Fibroblast of skin of right biceps (primary cell): ENCODE measurements around the gene WDR20.

Experiments
- DNase-seq: peaks from one replicate; pipeline ENCODE4 v3.0.0-alpha.2; 2013

Gene WDR20

DNA sequence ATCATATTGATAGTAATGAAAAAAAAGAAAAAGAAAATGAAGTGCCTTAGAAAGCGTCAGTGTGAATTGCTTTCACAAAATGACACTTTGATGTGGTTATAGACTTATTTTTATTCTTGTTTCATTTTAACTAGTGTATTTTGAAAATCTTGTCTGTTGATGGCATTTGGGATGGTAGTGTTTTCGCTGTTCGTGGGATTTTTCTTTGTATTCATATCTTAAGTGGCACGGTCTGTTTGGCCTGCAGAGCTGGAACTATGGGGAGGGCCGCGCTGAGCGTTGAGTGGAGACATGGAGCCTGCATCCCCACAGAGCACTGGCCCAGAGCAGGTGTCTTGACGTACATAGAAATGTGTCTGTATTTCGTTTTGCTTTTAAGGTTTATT is 61.6 kb downstream of the WDR20 start:
- no peak for DNase-seq

DNA sequence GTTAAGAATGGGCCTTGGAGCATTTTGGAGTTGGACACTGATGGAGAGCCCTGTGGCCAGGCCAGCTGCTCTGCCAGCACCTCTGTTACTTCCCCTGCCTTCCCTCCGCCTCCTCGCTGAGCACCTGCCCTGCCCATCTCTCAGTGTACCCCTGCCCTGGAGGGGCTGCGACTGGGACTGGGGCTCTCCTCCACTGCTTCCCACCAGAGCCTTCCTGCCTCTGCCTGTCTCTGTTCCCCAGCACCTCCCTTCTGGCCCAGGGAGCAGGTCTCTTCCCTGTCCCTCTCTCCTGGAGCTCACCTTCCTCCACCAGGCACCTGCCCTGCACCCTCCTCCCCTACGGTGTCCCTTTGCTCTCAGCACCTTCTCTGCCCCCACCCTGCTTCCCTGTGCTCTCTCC is 62.1 kb downstream of the WDR20 start:
- DNase-seq: no peak

DNA sequence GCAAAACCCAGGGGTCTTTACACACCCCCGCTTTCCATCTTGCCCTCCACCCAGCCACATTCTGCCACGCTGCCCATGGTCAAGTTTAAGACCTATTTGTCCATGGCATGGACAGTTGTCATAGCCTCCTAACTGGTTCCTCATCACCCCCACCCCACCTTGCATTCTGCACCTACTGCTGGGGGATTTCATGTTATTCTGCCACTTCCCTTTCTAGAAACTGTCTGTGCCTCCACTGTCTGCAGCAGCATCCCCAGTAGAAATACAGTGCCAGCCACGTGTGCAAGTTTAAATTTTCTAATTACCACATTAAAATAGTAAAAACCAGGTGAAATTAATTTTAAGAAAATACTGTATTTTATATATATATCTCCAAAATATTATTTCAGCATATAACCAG is 63.2 kb downstream of the WDR20 start:
- DNase-seq: no peak

DNA sequence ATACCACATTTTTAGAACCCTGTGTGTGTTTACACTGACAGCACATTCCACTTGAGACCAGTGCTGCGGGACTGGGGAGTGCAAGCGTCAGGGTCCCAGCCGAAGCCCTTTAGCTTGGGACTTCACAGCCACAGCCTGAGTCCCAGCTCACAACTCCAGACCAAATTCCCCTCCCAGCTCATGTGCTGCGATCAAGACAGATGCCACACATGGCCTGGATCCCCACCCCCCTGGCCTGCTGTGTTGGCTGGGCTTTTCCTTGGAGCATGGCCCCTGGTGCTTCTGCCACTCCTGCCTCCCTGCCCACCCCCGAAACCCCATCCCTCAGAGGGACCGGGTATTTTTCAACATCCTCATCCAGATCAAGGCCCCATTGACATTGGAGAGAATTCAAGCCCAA is 63.7 kb downstream of the WDR20 start:
- DNase-seq: no peak

DNA sequence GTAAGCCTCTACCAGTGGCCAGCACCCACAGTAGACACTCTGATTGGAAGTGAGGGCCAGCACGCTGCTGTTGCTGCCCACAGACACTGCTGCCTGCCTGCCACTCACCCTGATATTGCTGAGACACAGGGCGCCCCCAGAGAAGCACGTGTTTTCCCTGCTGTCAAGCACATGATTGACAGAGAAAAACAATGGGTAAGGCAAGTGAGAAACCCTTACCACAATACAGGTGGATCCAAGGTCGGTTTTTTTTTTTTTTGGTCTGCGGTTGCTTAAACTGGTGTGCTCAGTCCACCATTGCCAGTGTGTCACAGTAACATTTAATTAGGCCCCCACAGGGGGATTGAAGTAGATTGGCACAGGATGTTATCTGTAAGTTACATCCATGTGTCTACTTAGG is 65.9 kb downstream of the WDR20 start:
- no peak for DNase-seq

DNA sequence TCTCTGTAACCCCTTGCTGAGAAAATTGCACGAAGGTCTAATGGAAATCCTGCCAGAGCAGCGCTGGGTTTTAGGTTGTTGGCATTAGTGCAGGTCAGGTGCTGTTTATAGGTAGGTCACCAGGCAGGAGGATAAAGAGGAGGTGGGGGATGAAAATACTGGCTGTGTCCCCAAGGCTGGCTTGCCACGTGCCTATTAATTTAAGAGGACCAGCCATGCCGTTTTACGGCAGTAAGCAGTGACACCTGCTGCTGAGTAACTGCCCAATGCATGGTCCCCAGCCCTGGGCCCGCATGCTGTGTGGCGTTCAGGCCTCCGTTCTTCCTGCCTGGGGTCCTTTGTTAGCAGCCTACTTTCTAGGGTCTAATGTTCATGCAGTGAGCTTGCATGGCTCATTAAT is 67.2 kb downstream of the WDR20 start:
- DNase-seq: no peak

DNA sequence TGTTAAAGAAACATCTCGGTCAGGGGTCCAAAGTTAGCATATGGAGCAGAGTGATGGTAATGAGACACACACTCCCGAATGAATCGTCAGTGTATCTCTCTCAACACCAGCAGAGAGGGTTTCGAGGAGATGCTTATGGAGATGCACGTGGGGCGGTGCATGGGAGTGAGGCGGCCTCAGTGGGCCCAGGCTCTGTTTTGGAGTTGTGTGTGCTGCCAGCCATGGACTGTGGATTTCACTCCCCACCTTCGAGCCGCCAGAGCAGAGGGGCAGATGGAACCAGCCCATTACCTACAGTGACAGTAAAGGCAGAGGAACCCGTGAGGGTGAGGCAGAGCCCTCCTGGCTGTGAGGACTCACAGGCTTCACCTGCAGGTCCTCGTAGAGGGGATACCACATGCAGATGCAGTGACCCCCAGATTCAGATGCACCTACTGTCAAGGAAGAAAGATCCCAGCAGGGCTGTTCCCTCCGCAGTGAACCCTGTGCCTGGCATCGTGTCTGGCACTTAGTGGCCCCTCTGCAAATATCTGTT is 68.2 kb downstream of the WDR20 start:
- DNase-seq: no peak

DNA sequence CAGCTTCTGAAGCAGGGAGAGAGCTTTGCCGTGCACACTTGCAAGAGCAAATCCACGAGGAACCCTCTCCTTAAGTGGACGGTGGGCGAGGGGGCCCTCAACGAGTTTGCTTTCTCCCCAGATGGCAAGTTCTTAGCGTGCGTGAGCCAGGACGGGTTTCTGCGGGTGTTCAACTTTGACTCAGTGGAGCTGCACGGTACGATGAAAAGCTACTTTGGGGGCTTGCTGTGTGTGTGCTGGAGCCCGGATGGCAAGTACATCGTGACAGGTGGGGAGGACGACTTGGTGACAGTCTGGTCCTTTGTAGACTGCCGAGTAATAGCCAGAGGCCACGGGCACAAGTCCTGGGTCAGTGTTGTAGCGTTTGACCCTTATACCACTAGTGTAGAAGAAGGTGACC is 69.0 kb downstream of the WDR20 start:
- no peak for DNase-seq

DNA sequence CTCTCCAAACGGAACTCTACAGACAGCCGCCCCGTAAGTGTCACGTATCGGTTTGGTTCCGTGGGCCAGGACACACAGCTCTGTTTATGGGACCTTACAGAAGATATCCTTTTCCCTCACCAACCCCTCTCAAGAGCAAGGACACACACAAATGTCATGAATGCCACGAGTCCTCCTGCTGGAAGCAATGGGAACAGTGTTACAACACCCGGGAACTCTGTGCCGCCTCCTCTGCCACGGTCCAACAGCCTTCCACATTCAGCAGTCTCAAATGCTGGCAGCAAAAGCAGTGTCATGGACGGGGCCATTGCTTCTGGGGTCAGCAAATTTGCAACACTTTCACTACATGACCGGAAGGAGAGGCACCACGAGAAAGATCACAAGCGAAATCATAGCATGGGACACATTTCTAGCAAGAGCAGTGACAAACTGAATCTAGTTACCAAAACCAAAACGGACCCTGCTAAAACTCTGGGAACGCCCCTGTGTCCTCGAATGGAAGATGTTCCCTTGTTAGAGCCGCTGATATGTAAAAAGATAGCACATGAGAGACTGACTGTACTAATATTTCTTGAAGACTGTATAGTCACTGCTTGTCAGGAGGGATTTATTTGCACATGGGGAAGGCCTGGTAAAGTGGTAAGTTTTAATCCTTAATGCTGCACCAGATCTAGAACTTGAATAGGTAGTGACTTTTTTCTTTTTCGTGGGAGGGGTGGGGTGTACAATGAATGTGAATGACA is 69.7 kb downstream of the WDR20 start:
- DNase-seq: peak; percentile 21

DNA sequence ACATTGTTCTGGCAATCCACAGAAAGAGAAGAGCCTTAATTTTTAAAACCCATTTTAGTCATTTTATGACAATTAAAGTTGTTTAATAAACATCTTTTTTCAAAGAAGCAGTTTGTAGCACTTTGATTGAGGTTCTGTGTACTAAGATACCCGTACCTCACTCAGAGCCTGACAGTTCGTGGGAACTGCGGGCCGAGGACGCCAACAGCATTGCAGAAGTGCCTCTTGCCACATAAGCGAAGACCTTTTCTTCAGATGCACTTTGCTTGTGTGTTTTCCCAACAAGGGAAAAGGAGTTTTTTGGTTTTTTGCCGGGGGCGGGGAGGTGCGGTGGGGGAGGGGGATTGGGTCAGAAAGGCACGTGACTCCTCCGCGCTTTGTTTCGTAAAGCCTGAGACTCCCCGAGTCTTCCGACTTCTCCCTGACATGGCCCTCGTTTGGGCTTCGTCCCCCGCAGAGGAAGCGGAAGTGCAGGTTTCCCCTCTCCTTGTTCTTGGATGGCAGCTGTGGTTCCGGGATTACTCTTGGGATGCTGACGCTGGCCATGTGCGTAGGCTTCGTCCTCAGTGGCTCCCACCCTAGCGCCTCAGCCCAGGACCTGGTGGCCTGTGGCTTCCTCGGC is 70.8 kb downstream of the WDR20 start:
- no peak for DNase-seq

DNA sequence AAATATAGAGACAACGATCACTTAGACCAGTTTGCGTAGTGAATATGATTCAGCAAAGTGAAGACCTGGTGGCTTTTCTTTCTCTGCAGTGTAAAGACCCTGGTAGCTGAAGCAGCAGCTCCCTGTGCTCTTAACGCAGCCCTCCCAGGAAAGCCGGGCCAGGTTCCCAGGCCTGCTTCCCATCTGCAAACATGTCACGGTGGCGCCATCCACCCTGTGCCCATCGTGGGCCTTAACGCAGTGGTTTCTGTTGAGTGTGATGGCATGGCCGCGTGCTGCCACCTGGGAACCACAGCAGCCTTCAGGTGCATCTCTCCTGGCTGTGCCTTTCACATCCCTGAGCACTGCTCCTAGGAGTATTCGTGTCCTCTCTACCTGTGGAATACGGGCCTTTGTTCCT is 71.5 kb downstream of the WDR20 start:
- DNase-seq: no peak

DNA sequence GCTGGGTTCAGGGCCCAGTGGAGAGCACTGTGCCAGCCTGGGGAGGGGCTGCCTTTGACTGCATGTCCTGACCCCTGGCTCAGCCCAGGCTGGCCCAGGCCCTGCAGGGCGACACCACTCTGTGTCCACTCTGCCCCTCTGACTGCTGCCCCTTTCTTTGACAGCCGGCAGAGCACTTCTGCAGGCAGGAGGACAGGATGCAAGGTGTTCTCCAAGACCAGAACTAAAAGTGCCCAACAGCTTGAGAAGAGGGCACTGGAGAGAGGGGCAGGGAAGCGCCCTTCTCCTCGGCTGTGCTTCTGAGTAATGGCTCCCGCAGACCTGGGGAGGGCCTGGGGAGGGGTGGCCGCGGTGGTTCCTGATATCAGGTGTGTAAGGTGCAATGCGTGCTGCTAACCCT is 72.7 kb downstream of the WDR20 start:
- no peak for DNase-seq

DNA sequence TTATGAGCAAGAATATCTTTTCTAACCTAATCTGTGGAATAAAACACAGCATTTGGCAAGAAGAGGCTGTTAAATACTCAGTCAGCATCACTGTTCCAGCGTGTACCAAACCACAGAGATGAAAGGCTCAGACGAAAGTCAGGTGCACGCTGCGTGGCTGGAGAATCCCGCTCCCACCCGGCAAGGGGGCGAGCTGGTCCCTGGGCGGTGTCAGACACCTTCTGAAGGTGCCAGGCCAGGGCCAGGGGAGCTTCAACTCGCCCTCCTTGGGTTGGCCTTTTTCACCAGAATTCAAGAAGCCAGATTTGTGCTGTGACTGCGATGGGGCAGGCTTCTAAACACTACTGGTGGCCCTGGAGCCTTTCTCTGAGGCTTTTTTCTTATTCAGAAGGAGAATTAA is 73.1 kb downstream of the WDR20 start:
- no peak for DNase-seq

DNA sequence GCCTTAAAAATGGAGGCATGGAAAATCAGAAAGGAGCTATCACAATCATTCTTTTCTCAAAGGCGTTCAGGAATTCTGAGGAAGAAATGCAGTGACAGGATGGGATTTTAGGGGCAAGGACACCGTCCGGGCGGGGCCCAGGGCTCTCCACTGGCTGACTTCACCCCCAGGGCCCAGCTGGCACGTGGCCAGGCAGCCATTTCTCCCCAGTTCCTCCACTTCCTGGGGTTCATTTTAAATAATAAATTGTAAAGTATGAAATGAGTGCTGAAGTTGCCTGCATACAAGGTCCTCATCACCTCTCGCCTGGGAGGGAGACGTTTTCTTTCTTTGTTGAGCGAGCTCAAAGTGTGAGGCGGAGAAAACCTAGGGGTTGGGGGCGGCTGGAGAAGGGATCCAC is 73.8 kb downstream of the WDR20 start:
- no peak for DNase-seq

DNA sequence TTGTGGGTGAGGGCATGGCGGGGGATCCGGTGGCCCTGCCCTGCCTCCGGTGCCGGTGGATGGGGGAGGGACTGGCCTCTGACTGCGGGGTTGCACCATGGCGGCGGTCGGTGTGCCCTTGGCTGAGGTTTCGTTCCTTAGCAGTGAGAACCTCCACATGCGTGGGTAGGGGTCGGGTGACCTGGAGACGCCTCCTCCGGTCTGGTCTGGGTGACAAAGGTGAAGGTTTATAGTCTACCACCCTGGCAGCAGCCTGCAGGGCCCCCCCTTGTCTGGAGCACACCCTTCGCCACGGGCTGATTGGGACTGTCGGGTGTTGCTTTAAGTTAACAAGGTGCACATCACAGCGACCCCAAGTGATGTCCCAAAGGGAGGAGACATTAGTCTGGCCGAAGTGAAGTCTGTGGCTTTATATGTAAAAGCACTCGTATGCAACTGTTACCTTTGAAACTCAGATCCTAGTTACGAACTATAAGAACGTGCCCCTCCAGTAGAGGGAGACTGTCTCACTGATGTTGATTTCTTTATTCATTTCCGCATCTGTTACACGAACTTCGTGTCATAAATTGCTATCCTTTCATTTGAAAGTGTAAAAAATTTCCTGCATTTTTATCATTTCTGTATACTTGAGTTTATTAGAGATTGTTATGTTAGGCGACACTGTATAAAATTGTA is 74.4 kb downstream of the WDR20 start:
- no peak for DNase-seq

DNA sequence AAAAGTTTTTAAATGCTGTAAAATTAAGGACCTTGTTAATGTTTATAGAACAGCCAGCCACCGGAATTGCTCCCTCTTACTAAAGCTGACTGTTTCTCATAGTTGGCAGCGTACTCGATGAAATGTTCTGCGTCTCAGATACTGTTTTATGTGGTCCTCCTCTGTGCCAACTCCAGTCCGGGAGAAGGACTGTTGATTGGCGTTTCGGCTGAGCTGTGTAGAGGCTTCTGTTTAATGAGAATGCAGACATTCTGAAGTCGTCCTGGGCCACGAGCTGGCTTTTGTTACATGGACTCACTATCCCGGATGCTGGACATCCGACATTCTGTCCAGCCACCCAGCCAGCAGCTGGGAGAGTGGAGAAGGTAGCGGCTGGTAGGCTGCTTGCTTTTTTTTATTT is 75.4 kb downstream of the WDR20 start:
- no peak for DNase-seq

DNA sequence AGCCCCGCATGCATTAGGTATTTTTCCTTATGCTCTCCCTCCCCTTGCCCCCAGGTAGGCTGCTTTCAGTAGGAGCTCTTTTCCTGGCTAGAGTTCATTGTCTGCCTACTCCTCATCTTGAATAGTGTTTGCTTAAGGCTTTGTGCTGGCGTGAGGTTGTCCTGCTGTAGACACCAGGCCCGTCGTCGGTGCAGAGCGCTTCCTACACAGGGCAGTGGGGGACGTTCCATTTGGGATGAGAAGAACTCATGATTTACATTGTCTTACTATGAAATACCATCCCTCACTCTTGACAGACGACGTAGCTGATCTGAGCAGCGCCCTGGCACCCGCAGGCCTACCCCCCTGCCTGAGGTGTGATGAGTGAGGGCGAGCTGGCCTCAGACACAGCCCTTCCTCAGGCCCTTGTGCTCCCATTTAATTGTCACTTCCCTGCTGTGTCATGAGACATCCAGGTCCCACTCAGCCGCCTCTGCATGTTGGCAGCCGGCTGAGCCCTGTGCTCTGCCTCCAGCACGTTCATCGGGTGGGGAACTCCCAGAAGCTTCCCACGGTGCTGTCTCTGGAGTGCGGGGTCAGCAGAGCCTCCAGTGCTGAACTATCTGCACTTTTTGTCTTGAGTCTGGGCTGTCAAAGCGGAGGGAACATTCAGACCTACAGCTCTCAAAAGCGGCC is 76.0 kb downstream of the WDR20 start:
- DNase-seq: no peak

DNA sequence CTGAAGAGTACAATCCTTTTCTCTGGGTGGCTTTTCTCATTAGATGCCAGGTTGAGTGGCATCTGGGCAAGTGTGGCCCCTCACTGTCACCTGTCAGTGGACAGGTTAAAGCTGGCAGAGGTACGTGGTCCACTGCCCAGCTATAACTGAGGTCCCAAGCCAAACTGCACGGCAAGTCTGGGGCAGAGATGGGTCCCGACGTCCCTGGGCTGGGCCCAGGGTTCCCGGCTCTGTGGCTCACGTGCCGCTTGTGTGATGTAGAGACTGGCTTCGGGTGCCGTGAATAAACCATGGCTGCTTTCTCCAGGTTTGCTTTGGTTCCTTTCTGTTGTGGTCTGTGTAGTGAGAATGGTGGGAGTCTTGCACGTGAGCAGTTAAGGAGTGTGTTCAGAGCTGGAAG is 77.7 kb downstream of the WDR20 start:
- DNase-seq: no peak

DNA sequence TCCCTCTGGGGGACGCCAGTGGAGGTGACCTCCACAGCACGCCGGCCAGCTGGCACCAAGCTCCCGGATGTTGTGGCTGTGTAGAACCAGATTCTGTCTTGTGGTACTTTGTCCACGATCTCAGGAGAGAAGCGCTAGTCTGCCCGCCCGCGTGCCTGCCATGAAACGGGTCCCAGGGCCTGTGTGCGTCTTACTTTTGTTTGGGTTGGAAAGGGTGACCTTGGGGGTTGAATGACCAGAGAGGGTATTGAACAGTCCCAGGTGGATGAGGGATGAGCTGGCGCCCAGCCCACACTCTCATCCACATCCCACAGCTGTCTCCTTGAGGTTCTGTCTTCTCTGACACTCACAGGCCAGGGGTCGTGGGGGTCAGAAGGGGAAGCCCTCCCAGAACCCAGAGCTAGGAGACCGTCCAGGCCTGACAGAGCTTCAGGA is 78.3 kb downstream of the WDR20 start:
- DNase-seq: no peak

DNA sequence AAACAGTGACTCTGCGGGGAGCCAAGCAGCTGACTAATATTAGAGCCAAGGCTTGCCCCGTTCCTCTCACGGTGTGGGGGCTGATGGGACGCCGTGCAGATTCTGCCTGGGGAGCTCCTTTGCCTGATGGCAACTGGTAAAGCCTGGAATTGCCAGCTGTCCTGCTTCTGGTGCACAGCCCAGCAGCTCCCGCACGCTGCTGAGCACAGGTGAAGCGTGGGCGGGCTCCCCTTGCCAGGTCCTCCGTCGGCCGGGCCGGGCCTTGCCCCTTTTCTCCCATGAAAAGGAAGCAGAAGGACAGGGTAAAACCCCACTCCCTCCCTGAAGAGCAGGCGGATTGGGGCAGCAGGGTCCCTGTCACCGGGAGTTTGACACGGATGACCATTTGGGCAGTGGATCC is 79.0 kb downstream of the WDR20 start:
- no peak for DNase-seq

DNA sequence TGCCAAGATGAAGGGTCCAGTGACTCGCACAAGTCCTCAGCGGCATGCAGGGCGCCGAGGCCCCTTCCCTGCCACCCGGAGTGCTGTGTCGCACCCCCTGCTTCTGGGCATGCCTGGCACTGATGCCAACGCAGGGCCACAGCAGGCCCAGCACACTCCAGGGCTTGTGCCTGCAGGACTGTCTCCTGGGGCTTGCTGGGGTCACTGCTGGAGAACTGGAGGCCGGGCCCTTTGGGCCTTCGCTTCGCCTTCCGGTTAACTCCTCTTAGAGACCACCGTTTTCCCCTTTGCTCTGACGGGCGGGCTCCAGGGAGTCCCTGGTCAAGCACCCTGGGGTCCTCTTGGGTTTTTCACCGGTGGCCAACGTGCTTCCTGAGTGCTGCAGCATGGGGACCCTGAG is 79.6 kb downstream of the WDR20 start:
- DNase-seq: no peak

DNA sequence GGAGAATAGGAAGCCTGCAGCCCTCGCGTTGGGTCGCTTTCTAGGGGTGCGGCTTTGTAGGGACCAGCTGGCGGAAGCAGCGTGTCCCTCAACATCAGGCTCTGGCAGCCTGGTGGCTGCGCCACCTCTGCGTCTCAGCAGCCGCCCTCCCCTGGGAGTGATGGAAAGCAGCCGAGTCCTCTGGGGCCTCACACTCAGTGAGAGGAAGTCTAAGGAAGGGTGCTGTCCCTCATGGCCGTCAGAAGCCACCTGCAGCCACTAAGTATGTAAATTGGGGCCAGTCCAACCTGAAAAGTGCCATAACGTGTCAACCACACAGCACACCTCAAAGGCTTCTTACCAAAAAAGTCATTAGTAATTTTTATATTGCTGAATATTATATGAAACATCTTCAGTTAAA is 80.3 kb downstream of the WDR20 start:
- no peak for DNase-seq

DNA sequence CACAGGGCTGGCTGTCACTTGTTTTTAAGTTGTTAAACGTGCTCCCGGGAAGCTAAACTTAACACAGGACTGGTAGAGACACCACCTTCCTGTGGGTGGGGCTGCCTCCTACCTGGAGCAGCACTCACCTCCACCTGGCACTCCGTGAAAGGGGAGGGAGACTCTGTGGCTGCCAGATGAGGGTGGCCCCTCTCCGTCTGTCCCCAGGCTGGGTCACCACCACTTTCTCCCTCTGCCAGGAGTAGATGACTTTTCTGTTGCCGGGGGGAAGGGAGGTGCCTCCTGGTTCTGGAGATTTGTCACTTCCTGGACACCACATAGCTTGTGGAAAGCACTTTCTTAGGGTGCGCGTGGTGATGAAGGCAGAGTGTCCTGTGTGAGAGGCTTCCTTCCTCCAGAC is 81.3 kb downstream of the WDR20 start:
- DNase-seq: peak; percentile 50
